Thoracic aorta (tissue), 2 donors: ENCODE results near the gene PTF1A. TPM values are rescaled to one million over a fixed set of nuclear protein-coding genes. Genes with fewer than 3 reads are reported as not detected.
"Not testable (repeated sequence)": the region's sequence is repeated elsewhere in the genome, so short reads cannot be mapped to it uniquely, and the experiment has no call there.

Experiments used
- ATAC-seq: fragments of 150-250 bp; one replicate; pipeline ENCODE4 v1.8.0; 2017; ENCODE audit warnings: low read depth; ENCODE audit not compliant: insufficient number of reproducible peaks, low FRiP score
- DNase-seq: peaks from one replicate; pipeline ENCODE4 v3.0.0-alpha.2; 2020; ENCODE audit warnings: low spot score
- H3K27ac ChIP-seq, 2 donors: fragments of 200-600 bp; sonication (generic); 1 replicate in 1 of 2; 2 replicates in 1 of 2; pipeline ENCODE4 v1.5.1; 2016; ENCODE audit warnings: mild to moderate bottlenecking in 2 of 2, moderate library complexity in 2 of 2
- H3K27me3 ChIP-seq: fragments of 200-600 bp; sonication (generic); replicated peaks from 2 replicates; pipeline ENCODE4 v1.6.0; 2016; ENCODE audit warnings: mild to moderate bottlenecking; ENCODE audit not compliant: insufficient read depth
- H3K36me3 ChIP-seq: fragments of 200-600 bp; sonication (generic); one replicate; pipeline ENCODE4 v1.5.1; 2016
- H3K4me1 ChIP-seq, 2 donors: fragments of 200-600 bp; sonication (generic); 1 replicate in 1 of 2; 2 replicates in 1 of 2; pipeline versions ENCODE4 v1.5.1 to v1.6.0; 2016; ENCODE audit warnings: low read depth in 2 of 2, mild to moderate bottlenecking in 1 of 2; ENCODE audit not compliant: control insufficient read depth in 1 of 2
- H3K4me3 ChIP-seq: fragments of 200-600 bp; sonication (generic); 2 replicates; pipeline ENCODE4 v1.5.1; 2016; ENCODE audit warnings: mild to moderate bottlenecking
- H3K9me3 ChIP-seq: fragments of 200-600 bp; sonication (generic); 2 replicates; pipeline ENCODE4 v1.5.1; 2016
- total RNA-seq, 2 donors: library from RNA; depleted of rRNA; stranded (reverse); fragments of >200 nt; gene quantifications; one replicate each; pipeline versions ENCODE4 v1.1.0 to v1.2.3, GENCODE V29; 2016
- TF ChIP-seq, protein P1 (sequence below): fragments of 200-600 bp; sonication (generic); IDR thresholded peaks from one replicate; pipeline ENCODE4 v1.5.1; 2019; ENCODE audit warnings: antibody characterized with exemption

PTF1A gene
- total RNA-seq, 2 donors from 2014 or later: not detected

DNA sequence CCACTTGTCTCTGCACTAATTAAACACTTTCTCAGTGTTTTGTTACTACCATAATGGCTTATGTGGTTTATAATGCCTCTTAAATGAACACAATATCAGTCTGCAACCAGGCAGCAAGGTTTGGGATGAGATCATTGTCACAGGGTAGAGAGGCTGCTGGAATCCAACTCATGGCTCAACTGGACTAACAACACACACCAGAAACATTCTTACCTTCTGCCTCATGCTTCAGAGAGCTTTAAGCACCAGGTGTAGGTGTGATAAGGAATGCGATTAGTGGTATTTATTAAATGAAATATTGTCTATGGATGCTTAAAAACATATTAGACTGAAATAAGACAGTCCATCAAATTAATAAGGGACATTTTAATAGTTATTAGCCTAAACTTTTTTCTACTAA lies 25.4 kb downstream of the PTF1A start:
- Histone ChIP-seq H3K4me3 (no peak overlapping the region), H3K4me1 (no peaks in the 10 kb centered on the region), H3K36me3 (no peaks in the 10 kb centered on the region), H3K27me3 (no peaks in the 10 kb centered on the region), H3K27ac (no peak overlapping the region), H3K9me3 (no peaks in the 10 kb centered on the region)
- ATAC-seq (no peak), DNase-seq (no peak)
- TF ChIP-seq, protein P1, sequence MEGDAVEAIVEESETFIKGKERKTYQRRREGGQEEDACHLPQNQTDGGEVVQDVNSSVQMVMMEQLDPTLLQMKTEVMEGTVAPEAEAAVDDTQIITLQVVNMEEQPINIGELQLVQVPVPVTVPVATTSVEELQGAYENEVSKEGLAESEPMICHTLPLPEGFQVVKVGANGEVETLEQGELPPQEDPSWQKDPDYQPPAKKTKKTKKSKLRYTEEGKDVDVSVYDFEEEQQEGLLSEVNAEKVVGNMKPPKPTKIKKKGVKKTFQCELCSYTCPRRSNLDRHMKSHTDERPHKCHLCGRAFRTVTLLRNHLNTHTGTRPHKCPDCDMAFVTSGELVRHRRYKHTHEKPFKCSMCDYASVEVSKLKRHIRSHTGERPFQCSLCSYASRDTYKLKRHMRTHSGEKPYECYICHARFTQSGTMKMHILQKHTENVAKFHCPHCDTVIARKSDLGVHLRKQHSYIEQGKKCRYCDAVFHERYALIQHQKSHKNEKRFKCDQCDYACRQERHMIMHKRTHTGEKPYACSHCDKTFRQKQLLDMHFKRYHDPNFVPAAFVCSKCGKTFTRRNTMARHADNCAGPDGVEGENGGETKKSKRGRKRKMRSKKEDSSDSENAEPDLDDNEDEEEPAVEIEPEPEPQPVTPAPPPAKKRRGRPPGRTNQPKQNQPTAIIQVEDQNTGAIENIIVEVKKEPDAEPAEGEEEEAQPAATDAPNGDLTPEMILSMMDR: no peak

GRCh38 chr10:23230582-23230981 lies 38.5 kb downstream of the PTF1A start:
- no peak overlapping the region for H3K27ac ChIP-seq
- no peaks in the 10 kb centered on the region for H3K27me3 ChIP-seq
- H3K36me3 ChIP-seq: no peaks in the 10 kb centered on the region
- ATAC-seq (no peak), DNase-seq (no peak)
- no peaks in the 10 kb centered on the region for H3K9me3 ChIP-seq
- H3K4me1 ChIP-seq: no peaks in the 10 kb centered on the region
- H3K4me3 ChIP-seq: no peak overlapping the region
- TF ChIP-seq, protein P1: no peak

DNA sequence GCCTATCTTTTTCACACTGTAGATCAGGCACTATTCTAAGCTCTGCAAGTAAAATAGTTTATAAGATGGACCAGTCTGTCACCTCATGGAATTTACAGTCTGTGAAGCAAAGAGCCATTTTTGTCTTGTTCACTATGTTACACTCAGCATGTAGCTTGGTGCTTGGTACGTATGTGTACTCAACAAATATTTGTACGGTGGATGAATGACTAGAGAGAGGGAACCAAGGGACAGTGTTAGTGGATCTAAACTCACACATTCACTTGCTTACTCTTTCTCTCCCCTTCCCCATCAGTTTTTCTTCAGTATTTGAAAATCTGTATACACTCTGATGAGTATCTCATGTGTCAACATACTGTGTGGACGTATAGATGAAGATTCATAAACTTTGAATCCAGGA lies 45.9 kb downstream of the PTF1A start:
- Histone ChIP-seq H3K4me1 (no peaks in the 10 kb centered on the region), H3K9me3 (no peaks in the 10 kb centered on the region), H3K36me3 (no peaks in the 10 kb centered on the region), H3K27me3 (no peaks in the 10 kb centered on the region), H3K4me3 (no peak overlapping the region), H3K27ac (no peak overlapping the region)
- ATAC-seq (no peak), DNase-seq (no peak)
- TF ChIP-seq, protein P1: no peak

DNA sequence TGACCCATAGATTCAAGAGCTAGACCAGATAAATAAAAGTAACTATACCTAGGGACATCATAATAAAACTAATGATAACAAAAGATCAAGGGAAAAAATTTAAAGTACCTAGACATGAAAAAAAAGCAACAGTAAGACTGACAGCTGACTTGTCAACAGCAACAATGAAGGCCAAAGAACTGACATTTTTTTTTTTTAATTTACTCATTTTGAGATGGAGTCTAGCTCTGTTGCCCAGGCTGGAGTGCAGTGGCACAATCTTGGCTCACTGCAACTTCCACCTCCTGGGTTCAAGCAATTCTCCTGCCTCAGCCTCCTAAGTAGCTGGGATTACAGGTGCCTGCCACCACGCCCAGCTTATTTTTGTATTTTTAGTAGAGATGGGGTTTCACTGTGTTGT lies 49.7 kb downstream of the PTF1A start:
- not testable (repeated sequence) for H3K4me1 ChIP-seq, H3K27me3 ChIP-seq, H3K4me3 ChIP-seq, ATAC-seq, H3K9me3 ChIP-seq, H3K36me3 ChIP-seq, DNase-seq, H3K27ac ChIP-seq

Other genes starting within 250 kb of the PTF1A start
- gene MSRB2, start 96.7 kb upstream of the PTF1A start, total RNA-seq: 10 to 100 TPM; 21.3 to 39.5 TPM
- not detected for gene C10orf67, start 152.5 kb downstream of the PTF1A start, total RNA-seq
- 10 to 100 TPM; 13.3 to 17.3 TPM for gene OTUD1, start 246.8 kb downstream of the PTF1A start, total RNA-seq